HEK293 (cell line): Measurements from ENCODE around the gene SPTBN5.

ENCODE experiments used
- CTCF ChIP-seq: fragments of 450-650 bp; formaldehyde crosslinking; IDR thresholded peaks from 2 replicates; pipeline ENCODE4 v1.5.1; 2016; ENCODE audit warnings: missing biosample characterization, missing genetic modification characterization
- PRDM6 ChIP-seq: fragments of 450-650 bp; formaldehyde crosslinking; IDR thresholded peaks from 2 replicates; pipeline ENCODE4 v1.5.1; 2017; ENCODE audit warnings: missing biosample characterization, missing genetic modification characterization
- ZNF175 ChIP-seq: fragments of 450-650 bp; formaldehyde crosslinking; IDR thresholded peaks from 2 replicates; pipeline ENCODE4 v1.5.1; 2016; ENCODE audit warnings: missing biosample characterization, missing genetic modification characterization
- ZNF354C ChIP-seq: fragments of 450-650 bp; formaldehyde crosslinking; IDR thresholded peaks from 2 replicates; pipeline ENCODE4 v1.5.1; 2016; ENCODE audit warnings: missing biosample characterization, missing genetic modification characterization, low read depth, borderline replicate concordance
- ZSCAN18 ChIP-seq: fragments of 450-650 bp; formaldehyde crosslinking; IDR thresholded peaks from 2 replicates; pipeline ENCODE4 v1.5.1; 2016; ENCODE audit warnings: missing biosample characterization, missing genetic modification characterization

GRCh38 chr15:41842229-41842628 is 51.6 kb downstream of the SPTBN5 start:
- TF ChIP-seq ZNF354C (tag by site-specific recombination) (no peak), CTCF (no peak), PRDM6 (tag by site-specific recombination) (no peak), ZNF175 (tag by site-specific recombination) (no peak), ZSCAN18 (tag by site-specific recombination) (no peak)
